HEK293 (cell line): ENCODE measurements around the gene SORL1.

Experiments
- CTCF ChIP-seq: fragments of 450-650 bp; formaldehyde crosslinking; IDR thresholded peaks from 2 replicates; pipeline ENCODE4 v1.5.1; 2016; ENCODE audit warnings: missing biosample characterization, missing genetic modification characterization
- TCF7L2 ChIP-seq: IDR thresholded peaks from 2 replicates; pipeline ENCODE4 v1.6.1; 2011; ENCODE audit warnings: low read depth, mild to moderate bottlenecking, inconsistent platforms, low read length, moderate library complexity, borderline replicate concordance
- ZBTB21 ChIP-seq: fragments of 450-650 bp; formaldehyde crosslinking; IDR thresholded peaks from 2 replicates; pipeline ENCODE4 v1.5.1; 2017; ENCODE audit warnings: missing biosample characterization, missing genetic modification characterization
- ZBTB7A ChIP-seq: fragments of 450-650 bp; formaldehyde crosslinking; IDR thresholded peaks from 2 replicates; pipeline ENCODE4 v1.5.1; 2016; ENCODE audit warnings: low read depth, missing biosample characterization, missing genetic modification characterization
- ZFP3 ChIP-seq: fragments of 450-650 bp; formaldehyde crosslinking; IDR thresholded peaks from 2 replicates; pipeline ENCODE4 v1.5.1; 2016; ENCODE audit warnings: low read depth, missing biosample characterization, missing genetic modification characterization
- ZFP69B ChIP-seq: fragments of 450-650 bp; formaldehyde crosslinking; IDR thresholded peaks from 2 replicates; pipeline ENCODE4 v1.5.1; 2016; ENCODE audit warnings: missing biosample characterization, missing genetic modification characterization
- ZNF280D ChIP-seq: fragments of 450-650 bp; formaldehyde crosslinking; IDR thresholded peaks from 2 replicates; pipeline ENCODE4 v1.5.1; 2016; ENCODE audit warnings: missing biosample characterization, missing genetic modification characterization
- ZNF629 ChIP-seq: fragments of 450-650 bp; formaldehyde crosslinking; IDR thresholded peaks from 2 replicates; pipeline ENCODE4 v1.5.1; 2017; ENCODE audit warnings: missing biosample characterization, missing genetic modification characterization

- TF ChIP-seq TCF7L2 (no peak), ZFP3 (tag by site-specific recombination) (no peak), ZBTB7A (tag by site-specific recombination) (no peak), ZNF280D (tag by site-specific recombination) (no peak), CTCF (no peak), ZFP69B (tag by site-specific recombination) (no peak), ZBTB21 (tag by site-specific recombination) (no peak), ZNF629 (tag by site-specific recombination) (no peak)
Observed at GRCh38 chr11:121448431-121448941, 3.6 kb upstream of the SORL1 start.
